Astrocyte of the spinal cord (primary cell): Measurements from ENCODE around the gene DEUP1.
A peak's percentile ranks its signal among the peaks of the same experiment; 100 is the strongest.

Experiments used
- DNase-seq: peaks from one replicate; pipeline ENCODE4 v3.0.0; 2011; ENCODE audit warnings: low read depth, low spot score
- H3K4me3 ChIP-seq: 2 replicates; pipeline ENCODE4 v1.5.1; 2011; ENCODE audit warnings: low read depth, mild to moderate bottlenecking, low read length, moderate library complexity
- CTCF ChIP-seq: IDR thresholded peaks from 2 replicates; pipeline ENCODE4 v1.5.1; 2012; ENCODE audit warnings: low read depth, mild to moderate bottlenecking, low read length, inconsistent platforms
- in situ Hi-C: cut with HindIII; loops from 2 replicates; pipeline ENCODE4 v1.10.0; 2017; ENCODE audit warnings: low sequenced_read_pairs

Gene DEUP1

DNA sequence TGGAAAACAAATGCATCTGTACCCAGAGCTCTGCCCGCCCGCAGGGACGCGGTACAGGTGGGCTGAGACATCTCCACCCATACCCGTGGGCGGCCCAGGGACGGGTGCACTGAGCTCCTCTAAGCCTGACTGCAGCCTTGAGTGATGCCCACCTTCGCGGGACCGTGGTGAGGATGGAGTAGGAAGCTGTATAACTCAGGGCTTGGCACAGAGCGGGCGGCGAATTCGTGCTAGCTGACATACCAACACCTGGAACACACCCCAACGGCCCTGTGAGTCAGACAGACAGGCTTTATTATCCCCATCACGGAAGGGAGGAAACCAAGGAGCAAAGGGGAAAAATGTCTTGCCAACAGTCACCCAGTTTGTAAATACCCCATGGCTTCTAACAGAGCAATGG is 150.7 kb downstream of the DEUP1 start:
- H3K4me3 ChIP-seq: no peak overlapping the region
- in situ Hi-C loops: no loop called here
- no peak for DNase-seq
- TF ChIP-seq CTCF: no peak

DNA sequence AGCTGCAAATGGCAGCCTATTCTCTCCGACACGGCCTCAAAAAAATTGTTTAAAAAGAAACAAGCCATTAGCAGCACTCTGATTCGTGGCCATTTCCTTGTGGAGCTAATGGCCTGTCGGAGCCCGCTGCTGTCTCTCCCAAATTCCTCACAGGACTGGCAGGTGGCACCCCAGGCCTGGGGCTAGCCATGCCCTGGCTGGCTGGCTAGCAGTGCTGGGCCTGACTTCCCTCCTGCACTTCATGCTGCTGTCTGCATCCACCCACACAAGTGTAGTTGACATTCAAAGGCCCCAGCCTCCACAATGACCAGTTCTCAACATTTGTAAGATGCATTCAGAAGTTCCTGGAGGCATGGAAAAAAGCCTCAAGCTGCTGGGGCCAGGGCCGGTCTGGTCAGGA is 151.2 kb downstream of the DEUP1 start:
- no peak for TF ChIP-seq CTCF
- no peak for DNase-seq
- no peak overlapping the region for H3K4me3 ChIP-seq
- in situ Hi-C loops: no loop called here

DNA sequence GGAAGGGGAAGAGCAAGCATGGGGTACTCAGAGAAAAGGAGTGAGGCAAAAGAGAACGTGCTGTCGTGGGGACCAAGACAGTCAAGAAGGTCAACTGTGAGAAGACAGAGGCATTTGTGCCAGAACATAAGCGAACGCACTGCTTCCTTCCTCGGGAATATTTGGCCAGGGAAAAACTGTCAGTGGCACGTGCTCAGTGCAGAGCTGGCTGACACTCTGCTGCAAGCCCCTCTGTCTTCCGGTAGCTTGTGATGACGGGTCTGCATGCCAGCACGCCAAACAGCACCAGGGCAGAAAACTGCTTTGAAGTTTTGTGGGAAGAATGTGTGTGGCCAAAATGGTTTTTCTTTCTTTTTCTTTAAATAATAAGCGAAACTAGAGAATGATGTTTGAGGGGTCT is 152.0 kb downstream of the DEUP1 start:
- TF ChIP-seq CTCF: no peak
- no peak overlapping the region for H3K4me3 ChIP-seq
- DNase-seq: no peak
- in situ Hi-C loops: no loop called here

DNA sequence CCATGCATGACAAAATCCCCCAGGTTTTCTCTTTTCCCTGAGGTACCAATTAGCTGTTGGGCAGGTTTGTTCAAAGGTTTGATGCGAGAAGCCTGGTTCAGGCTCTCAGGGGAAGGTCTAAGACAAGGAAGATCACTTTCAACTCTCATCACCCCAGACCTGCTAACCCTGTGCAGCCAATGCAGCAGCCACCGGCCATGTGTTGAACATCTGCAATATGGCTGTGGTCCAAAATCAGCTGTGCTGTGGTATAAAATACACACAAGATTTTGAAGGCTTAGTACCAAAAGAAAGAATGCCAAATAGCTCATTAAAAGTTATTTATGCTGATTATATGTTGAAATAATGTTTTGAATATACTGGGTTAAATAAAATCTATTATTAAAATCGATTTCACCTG is 154.2 kb downstream of the DEUP1 start:
- H3K4me3 ChIP-seq: no peak overlapping the region
- in situ Hi-C loops: no loop called here
- no peak for TF ChIP-seq CTCF
- peak; percentile 47 for DNase-seq

GRCh38 chr11:93485983-93486382 is 155.4 kb downstream of the DEUP1 start:
- TF ChIP-seq CTCF: no peak
- H3K4me3 ChIP-seq: no peak overlapping the region
- DNase-seq: no peak
- in situ Hi-C loops: no loop called here

DNA sequence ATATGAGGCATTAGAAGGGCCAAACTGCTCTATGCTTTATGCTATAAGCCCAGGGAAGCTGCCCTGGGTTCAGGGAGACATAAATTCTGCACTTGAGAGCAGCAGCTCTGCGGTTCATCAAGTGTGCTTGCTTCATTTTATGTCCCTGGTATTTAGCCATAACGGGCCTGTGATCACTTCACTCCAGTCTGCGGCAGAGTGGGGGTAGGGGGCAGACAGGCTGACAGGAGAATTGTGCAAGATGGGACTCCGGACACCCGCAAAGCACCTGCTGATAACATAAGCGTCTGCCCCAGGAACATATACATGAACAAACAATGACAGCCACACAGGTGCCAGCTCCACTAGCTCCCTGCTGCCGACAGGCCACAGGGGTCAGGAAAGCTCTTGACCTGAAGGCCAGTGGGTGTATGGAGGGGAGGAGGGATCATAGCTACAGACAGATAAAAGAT is 156.5 kb downstream of the DEUP1 start:
- no peak for DNase-seq
- no peak overlapping the region for H3K4me3 ChIP-seq
- in situ Hi-C loops: no loop called here
- TF ChIP-seq CTCF: no peak
